ENCODE results near the gene ZNF697.

GRCh38 chr1:119683893-119684292 lies 35.8 kb upstream of the ZNF697 start:
- TF ChIP-seq CTCF (IDR thresholded peaks at IDR 0.05) (no peak), POLR2A (IDR thresholded peaks at IDR 0.05) (no peak)
